ENCODE measurements around the gene MCC.
"Not testable (repeated sequence)": the region's sequence is repeated elsewhere in the genome, so short reads cannot be mapped to it uniquely, and the experiment has no call there.

Gene MCC

GRCh38 chr5:113489299-113489698, 1.0 kb upstream of the MCC start:
- DNase-seq, result no peak

DNA sequence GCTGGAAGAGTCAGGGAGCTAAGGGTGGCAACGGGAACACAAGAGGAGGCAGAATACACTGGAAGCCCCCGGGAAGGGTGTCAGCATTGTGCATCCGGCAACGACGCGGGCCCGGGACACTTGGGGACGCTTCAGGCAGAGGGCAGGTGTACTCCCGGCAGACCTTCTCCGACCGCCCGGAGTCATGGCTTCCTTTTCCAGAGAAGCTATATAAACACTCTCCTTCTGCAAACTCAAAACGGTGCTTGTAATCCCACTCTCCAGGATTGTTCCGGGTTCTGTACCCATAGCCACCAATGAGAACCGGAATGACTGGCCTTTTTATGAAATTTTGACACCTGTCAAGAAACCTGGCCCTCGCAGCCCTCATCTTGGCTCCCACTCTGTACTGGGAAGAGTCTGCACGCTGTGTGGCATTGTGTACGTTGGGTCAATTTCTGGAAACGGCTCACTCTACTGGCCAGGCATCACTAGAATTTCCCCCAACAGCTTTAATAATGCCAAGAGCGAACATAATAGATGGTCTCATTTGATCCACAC, 462 bp upstream of the MCC start:
- DNase-seq, result no peak

DNA sequence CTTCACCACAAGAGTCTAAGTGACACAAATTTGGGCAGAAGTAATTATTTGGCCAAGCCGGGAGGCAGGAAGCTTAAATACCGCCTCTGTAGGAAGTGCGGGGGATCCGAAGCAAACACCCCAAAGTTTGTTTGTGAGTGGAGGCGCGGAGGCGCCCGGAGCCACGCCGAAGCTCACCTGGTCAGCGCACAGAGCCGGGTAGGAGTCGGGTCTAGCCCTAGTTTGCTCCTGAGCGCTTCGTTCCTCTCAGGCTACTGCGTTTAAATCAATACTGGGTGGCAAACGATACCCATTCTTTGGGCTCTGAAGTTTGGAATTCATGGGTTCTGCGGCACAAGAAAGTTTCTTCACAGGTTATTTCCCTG, 855 bp downstream of the MCC start:
- DNase-seq, result no peak

DNA sequence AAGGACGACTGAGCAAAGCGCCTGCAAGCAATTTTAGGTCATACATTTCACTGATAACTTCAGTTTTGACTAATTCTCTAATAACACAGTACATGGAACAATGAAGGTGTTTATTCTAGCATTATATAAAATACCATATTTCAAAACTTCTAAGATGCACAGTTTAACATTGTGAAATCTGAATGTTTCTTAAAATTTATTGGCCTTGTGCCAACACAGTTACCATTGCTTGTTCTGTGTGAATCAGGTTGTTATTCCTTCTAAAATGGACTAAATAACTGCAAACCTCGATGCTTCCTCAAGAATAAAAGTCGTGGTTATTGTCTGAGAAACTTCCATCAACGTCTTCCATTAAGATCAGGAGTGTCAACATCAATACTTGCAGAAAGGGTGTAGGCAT, 8.0 kb downstream of the MCC start:
- no peak for DNase-seq

- no peak for DNase-seq
Observed at GRCh38 chr5:113478691-113479090, 9.6 kb downstream of the MCC start.

- no peak for DNase-seq
Observed at GRCh38 chr5:113474100-113474728, 14.0 kb downstream of the MCC start.

DNA sequence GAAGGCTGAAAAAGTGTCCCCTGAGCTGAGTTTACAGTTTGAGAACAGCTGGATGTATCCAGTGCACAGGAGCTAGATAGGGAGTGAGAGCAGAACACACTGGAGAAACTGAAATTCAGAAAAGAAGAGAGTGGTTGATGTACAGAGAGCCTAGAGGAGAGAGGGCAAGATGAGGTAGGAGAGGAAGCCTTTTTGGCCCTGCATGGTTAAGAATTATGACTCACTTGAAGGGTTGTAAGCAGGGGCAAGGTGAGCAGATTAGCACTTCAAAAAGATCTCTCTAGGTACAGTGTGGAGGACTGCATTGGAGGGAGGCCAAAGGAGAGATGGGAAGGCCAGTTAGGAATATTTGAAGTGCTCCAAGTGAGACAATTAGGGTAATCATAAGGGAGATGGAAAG, 25.2 kb downstream of the MCC start:
- no peak for DNase-seq

DNA sequence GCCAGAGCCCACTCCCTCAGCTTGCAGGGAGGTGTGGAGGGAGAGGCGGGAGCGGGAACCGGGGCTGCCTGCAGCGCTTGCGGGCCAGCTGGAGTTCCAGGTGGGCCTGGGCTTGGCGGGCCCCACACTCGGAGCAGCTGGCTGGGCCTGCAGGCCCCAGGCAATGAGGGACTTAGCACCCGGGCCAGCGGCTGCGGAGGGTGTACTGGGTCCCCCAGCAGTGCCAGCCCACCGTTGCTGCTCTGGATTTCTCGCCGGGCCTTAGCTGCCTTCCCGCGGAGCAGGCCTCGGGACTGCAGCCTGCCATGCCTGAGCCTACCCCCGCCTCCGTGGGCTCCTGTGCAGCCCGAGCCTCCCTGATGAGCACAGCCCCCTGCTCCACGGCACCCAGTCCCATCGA, 31.1 kb downstream of the MCC start:
- DNase-seq, result not testable (repeated sequence)

DNA sequence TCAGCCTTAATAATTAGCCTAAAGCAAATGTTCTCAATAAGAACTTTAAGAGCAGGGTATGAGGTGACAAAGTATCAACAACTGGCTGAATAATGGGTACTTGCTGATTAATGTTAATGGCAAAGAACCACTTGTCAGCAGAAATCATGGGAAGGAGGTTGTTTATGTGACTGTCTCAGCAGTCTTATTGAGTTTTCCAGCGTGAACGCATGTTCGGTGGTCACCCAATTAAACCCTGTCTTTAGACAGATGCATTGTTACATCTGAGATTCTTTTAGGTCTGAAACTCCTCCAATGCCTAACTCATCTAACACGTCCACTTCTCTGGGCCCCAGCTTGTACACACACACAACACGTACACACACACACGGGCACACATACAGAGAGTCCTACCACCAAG, 35.3 kb downstream of the MCC start:
- no peak for DNase-seq

DNA sequence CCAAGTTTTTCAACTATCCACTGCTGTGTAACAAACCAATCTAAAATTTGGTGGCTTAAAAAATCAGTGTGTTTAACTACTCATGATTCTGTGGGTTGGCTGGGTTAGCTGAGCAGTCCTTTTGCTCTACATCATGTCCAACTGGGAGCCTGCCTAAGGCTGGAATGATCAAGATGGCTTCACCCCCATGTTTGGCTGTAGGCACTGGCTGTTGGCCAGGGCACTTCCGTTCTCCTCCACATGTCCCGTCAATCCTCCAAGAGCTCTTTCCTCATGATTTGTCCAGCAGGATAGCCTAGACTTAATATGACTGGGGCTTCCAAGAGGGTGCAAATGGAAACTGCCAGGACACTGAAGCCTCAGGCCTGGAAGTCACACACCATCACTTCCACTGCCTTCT, 36.5 kb downstream of the MCC start:
- DNase-seq, result no peak

- DNase-seq, result no peak
Observed at GRCh38 chr5:113450929-113451328, 37.3 kb downstream of the MCC start.

DNA sequence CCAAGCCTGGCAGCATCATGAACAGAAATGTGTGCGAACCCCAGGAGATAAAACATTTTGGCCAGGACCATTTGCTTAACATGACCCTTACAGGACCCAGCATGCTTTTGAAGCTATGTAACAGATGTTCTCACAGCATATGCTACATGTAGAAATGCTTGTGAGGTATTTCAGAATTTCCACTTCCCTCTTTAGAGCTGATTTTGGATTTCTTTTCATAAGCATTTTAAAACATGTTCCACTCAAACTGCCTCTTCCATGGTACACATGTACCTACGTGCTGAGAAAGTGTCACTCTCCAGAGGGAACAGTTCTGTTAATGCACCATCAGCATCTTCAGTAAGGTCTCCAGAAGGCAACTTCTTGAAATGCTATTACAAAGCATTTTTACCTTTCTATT, 37.8 kb downstream of the MCC start:
- no peak for DNase-seq

GRCh38 chr5:113448252-113448651, 40.0 kb downstream of the MCC start:
- no peak for DNase-seq

DNA sequence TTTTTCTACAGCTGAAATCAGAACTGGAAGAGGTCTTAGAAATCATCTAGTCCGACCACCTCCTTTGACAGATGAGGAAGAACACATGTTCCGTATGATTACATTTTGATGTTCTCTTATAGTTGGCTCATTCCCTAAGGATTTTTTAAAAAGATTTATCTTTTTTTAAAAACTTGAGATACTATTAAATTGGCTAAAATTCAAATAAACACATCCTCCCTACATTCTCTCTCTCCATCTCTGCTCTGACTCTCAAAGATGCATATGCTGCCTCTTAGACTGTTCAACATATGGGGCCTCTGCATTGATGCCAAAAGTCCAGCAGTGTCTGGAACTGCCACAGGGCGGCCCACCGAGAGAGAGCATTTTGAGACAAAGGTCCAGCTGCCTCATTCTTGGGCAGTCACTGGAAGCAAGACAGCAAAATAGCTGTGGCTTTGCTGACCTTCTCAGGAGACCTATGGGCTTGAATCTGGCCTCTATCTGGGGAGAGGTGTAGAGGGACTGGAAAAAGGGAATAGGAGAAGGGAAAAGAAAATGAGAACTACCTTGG, 40.7 kb downstream of the MCC start:
- DNase-seq, result no peak

GRCh38 chr5:113446358-113446927, 41.8 kb downstream of the MCC start:
- no peak for DNase-seq

GRCh38 chr5:113437111-113437510, 51.1 kb downstream of the MCC start:
- DNase-seq, result no peak

- no peak for DNase-seq
Observed at GRCh38 chr5:113435575-113435974, 52.7 kb downstream of the MCC start.

- DNase-seq, result no peak
Observed at GRCh38 chr5:113434889-113435288, 53.4 kb downstream of the MCC start, which contains the start of gene TSSK1B. TSSK1B (minus strand) TSS chr5:113434989; CDS start chr5:113434839, 150 bp downstream.

DNA sequence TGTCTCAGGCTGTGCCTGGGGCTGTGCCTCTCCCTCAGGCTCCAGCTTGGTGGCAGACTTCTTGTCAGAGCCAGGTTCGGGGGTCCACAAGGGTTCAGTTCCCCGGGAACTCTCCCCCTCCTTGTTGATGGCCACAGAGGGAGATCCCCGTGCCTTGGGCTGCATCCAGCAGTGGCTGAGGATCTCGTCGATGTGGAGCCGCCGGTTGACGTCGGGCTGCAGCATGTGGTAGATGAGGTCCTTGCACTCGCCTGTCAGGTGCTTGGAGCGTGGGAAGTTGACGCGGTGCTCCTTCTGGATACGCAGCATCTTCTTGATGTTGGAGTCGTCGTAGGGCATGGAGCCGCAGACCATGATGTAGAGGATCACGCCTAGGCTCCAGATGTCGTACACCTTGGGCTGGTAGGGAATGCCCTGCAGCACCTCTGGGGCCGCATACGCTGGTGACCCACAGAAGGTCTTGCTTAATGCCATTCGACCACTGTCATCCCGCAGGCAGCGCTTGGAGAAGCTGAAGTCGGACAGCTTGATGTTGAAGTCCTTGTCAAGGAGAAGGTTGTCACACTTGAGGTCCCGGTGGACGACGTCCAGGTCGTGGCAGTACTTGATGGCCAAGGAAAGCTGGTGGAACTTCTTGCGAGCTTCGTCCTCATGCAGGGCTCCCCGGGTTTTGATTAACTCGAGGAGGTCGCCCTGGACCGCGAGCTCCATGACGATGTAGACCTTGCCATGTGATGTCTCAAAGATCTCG, 54.2 kb downstream of the MCC start:
- no peak for DNase-seq

- DNase-seq, result no peak
Observed at GRCh38 chr5:113433071-113433470, 55.2 kb downstream of the MCC start.

- DNase-seq, result no peak
Observed at GRCh38 chr5:113427871-113428574, 60.2 kb downstream of the MCC start.

DNA sequence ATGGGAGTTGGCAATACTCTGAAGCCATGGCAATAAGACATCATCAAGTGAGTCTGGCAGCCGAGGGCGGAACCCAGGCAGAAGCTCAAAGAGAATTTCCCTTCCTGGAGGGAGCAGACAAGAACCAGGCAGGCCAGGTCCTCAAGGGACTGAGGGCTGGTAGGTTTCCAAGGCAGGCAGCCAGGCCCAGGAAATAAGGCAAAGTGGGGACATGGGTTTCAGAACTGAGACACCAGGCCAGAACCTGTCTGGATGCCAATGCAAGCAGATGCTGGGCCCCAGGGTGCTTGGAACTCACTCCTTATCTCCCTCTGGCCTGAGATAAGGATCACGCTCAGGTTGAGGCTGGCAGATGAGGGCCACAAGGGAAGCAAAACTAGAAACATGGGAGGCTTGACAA, 62.3 kb downstream of the MCC start:
- DNase-seq, result no peak

- no peak for DNase-seq
Observed at GRCh38 chr5:113421693-113422092, 66.6 kb downstream of the MCC start.

Measured in activated naive CD4-positive, alpha-beta T cell treated with Interleukin-2 at 50 U/mL for 16 hours (primary cell).